Measurements from ENCODE around the gene RPP14.

Gene RPP14

GRCh38 chr3:58359621-58360020 lies 53.6 kb downstream of the RPP14 start:
- no peak for DNase-seq

- no peak for DNase-seq
Observed at GRCh38 chr3:58361866-58362265, 55.8 kb downstream of the RPP14 start.

- DNase-seq, result no peak
Observed at GRCh38 chr3:58366699-58367098, 60.7 kb downstream of the RPP14 start.

GRCh38 chr3:58369038-58369437 lies 63.0 kb downstream of the RPP14 start:
- no peak for DNase-seq

All from SIG-M5 (cell line).